Umbilical cord (tissue), 2 donors: ENCODE measurements around the gene ZSWIM1. TPM values are rescaled to one million over a fixed set of nuclear protein-coding genes. Genes with fewer than 3 reads are reported as not detected.

Source experiments
- DNase-seq: peaks from one replicate; pipeline ENCODE4 v3.0.0-alpha.2; 2015; ENCODE audit warnings: low spot score
- total RNA-seq: library from RNA; depleted of rRNA; stranded (reverse); fragments of >200 nt; gene quantifications from one replicate; pipeline ENCODE4 v1.2.3, GENCODE V29; 2014; ENCODE audit warnings: low replicate concordance; ENCODE audit not compliant: insufficient read depth

Gene ZSWIM1
- total RNA-seq, 1 donor from 2014 or later = 3.1 TPM

- no peak for DNase-seq
Observed at GRCh38 chr20:45908084-45908483, 27.1 kb downstream of the ZSWIM1 start.

DNA sequence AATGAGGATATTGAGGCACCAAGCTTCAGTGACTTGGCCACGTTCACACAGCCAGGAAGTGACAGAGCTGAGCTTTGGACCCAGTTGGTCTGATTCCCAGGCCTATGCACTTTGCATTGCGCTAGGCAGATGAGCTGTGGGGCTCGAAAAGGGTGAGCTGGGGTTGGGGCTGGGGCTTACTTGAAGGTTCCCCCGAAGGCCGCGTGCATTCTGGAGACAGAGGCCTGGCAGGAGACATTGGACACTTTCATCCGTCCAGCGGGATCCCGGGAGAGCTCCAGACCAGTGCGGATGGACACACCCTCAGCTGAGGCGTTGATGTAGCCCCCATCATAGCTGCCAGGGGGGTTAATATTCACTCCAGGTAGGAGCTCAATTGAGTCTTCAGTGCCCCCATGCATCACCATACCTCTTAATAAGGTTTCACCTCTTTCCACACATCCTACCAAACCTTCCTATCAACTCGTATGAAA, 28.3 kb downstream of the ZSWIM1 start:
- DNase-seq = no peak

- DNase-seq = no peak
Observed at GRCh38 chr20:45909817-45910669, 29.0 kb downstream of the ZSWIM1 start.

- DNase-seq = peak; percentile 98
Observed at GRCh38 chr20:45910670-45911485, 29.9 kb downstream of the ZSWIM1 start.

- DNase-seq = peak; percentile 75
Observed at GRCh38 chr20:45911486-45912343, 30.7 kb downstream of the ZSWIM1 start, which contains the start of gene PLTP. Gene PLTP, minus strand, starts transcription at chr20:45912155. Its CDS starts 703 bp downstream, at chr20:45911452.

GRCh38 chr20:45912344-45912682, 31.3 kb downstream of the ZSWIM1 start:
- no peak for DNase-seq

- DNase-seq = no peak
Observed at GRCh38 chr20:45913116-45913515, 32.1 kb downstream of the ZSWIM1 start.

DNA sequence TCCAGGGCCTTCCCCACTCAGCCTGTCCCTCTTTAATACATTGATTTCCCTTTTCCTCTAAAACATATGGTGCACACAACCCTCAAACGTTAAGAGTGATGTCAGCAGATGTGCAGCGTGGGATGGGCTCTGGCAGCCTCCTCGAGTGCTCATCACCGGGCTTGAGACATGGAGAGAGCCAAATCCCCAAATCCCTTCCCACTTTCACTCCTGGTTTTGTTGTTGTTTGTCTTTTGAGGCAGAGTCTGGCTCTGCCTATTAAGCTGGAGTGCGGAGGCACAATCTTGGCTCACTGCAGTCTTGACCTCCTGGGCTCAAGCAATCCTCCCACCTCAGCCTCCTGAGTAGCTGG, 36.7 kb downstream of the ZSWIM1 start:
- peak; percentile 69 for DNase-seq

GRCh38 chr20:45918182-45918737, 37.2 kb downstream of the ZSWIM1 start:
- DNase-seq = peak; percentile 68

GRCh38 chr20:45918779-45919537, 37.9 kb downstream of the ZSWIM1 start:
- DNase-seq = peak; percentile 40

GRCh38 chr20:45919542-45920399, 38.7 kb downstream of the ZSWIM1 start:
- DNase-seq = peak; percentile 69

DNA sequence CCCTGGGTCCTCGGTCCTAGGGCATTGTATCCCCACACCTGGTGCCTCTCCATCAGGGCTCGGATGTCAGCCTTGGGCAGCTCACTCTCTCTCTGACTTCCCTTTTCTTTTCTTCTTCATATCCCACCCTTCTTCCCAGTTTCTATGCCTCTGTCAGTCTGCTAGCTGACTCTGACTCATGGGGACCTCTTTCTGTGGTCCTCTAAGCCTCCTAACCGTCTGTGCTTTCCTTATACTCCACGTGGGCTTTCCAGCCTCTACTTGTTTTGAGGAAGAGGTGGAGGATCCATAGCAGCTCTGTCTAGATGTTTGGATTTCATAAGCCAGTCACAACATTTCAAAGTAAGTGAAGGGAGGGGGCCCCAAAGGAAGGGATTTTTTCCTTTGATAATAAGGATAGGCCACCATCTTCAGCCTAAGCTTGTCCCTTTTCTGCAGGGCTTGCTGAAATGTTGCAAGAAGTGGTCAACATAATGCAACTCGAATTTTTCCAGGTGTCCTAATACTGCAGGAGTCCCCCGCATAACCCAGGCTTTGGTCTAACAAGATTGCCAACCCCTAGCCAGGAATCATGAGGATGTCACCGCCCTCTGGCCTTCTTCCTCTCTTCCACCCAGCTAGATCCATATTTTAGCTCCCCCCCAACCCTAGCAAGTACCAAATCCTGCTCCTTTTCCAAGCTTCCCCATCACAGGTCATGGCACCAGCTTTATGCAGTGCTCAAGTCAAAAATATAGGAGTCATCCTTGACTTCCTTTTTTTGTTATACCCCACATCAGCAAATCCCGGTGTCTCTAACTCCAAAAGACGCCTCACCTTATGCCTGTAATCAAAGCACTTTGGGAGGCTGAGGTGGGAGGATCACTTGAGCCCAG, 39.7 kb downstream of the ZSWIM1 start:
- peak; percentile 29 for DNase-seq

DNA sequence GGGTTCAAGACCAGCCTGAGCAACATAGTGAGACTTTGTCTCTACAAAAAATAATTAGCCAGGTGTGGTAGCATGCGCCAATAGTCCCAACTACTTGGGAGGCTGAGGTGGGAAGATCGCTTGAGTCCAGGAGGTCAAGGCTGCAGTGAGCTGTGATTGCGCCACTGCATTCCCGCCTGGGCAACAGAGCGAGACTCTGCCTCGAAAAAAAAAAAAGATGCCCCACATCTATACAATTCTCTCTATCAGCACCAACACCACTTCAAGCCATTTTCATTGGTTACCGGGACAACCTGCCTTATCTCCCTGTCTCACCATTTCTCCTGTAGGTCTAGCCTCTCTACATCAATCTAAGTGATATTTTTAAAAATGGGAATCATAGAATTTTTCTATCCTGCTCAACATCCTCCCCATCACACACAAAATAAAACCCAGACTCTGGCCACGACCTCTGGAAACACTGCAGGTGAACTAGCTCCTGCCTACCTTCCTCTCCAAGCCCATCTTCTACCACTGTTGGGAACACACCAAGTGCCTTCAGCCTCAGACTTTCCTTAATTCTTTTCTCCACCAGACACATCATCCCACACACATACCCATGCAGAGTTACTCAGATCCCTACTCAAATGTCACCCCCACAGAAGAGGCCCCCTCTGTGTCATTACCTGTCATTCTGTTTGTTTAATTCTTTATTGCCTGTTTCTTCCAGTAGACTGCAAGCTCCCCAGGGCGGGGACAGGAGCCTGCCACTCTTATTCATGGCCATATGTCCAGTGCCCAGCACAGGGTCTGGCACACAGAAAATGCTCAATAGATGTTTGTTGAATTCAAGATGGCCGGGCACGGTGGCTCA, 40.5 kb downstream of the ZSWIM1 start:
- no peak for DNase-seq

DNA sequence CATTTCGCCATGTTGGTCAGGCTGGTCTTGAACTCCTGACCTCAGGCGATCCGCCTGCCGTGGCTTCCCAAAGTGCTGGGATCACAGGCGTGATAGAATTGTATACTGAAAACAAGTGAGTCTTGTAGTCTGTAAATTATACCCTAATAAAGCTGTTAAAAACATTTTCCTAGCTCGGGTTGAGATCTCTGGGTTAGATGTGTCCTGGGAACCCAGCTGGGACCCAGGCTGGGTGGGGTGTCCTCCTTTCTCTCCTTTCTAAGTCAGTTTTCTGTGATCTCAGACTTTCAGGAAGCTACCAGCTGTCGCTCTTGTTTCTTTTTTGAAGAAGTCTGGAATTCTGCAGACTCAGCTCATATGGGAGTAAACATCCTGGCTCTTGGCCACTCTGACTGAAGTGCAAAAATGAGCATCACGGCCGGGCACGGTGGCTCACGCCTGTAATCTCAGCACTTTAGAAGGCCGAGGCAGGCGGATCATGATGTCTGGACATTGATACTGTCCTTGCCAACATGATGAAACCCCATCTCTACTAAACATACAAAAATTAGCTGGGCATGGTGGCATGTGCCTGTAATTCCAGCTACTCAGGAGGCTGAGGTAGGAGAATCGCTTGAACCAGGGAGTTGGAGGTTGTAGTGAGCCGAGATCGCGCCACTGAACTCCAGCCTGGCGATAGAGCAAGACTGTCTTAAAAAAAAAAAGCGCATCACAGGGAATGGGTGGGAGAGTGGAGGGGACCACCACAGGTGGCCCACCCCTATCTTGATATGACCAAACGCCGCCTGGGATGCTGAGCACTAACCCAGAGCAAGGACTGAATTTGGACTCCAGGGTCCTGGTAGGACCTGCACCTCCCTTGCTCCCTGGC, 43.6 kb downstream of the ZSWIM1 start:
- DNase-seq = peak; percentile 94

GRCh38 chr20:45925821-45926506, 44.9 kb downstream of the ZSWIM1 start:
- DNase-seq = no peak

DNA sequence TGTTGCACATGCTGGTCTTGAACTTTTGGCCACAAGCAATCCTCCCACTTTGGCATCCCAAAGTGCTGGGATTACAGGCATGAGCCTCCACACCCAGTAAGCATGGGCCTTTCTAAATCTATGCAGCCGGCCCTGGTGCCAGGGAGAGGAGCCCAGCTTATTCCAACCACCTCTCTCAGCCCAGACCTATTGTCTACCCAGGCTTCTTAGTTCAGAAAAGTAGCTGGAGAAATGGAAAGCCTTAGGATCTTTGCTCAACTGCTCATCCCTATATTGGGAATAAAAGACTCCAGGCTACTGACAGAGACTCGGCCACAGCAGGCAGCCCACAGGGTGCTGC, 45.7 kb downstream of the ZSWIM1 start:
- DNase-seq = no peak
